GM12878 (cell line): ENCODE data around the gene ELFN2. TPM values are rescaled to one million over a fixed set of nuclear protein-coding genes. Genes with fewer than 3 reads are reported as not detected.

Experiments used
- ATAC-seq: fragments of 200-7000 bp; cut with Tn5 transposase; 3 replicates; pipeline ENCODE4 v1.9.1; 2020; ENCODE audit warnings: mild to moderate bottlenecking, moderate library complexity
- BruUV-seq: library from RNA; stranded (reverse); fragments of 400-500 nt; replicated peaks from 2 replicates; lab custom pipeline; 2021; lab: Mats Ljungman, UMichigan
- CTCF ChIA-PET: fragments of 300-600 bp; sonication (Branson Sonifier 250); formaldehyde crosslinking; extraction: SDS; loops from one replicate; lab custom pipeline; 2021; ENCODE audit warnings: inconsistent platforms; lab: Yijun Ruan, JAX
- POLR2A ChIA-PET: fragments of 350-600 bp; formaldehyde crosslinking; extraction: SDS; loops from one replicate; lab custom pipeline; 2021; ENCODE audit warnings: inconsistent platforms; lab: Charles Lee
- RAD21 ChIA-PET: fragments of 300-600 bp; sonication (Branson Sonifier 250); formaldehyde crosslinking; loops from one replicate; lab custom pipeline; 2023; ENCODE audit warnings: antibody characterized with exemption; ENCODE audit not compliant: unreplicated experiment; lab: Charles Lee
- SMC1A ChIA-PET: fragments of 300-600 bp; sonication (Branson Sonifier 250); formaldehyde crosslinking; loops from one replicate; lab custom pipeline; 2023; ENCODE audit not compliant: unreplicated experiment, uncharacterized antibody; lab: Charles Lee
- DNase-seq: peaks from one replicate; pipeline ENCODE4 v3.0.0-alpha.2; 2011; ENCODE audit warnings: low read depth, low spot score
- FAIRE-seq: peaks from 3 replicates; lab custom pipeline; 2011; peaks lifted over from hg19 to GRCh38; lab: Jason Lieb, UNC
- H2AFZ ChIP-seq: 2 replicates; pipeline ENCODE4 v1.6.0; 2011; ENCODE audit warnings: low read depth, low read length, control low read depth; ENCODE audit not compliant: control insufficient read depth
- H3K27ac ChIP-seq: 2 replicates; pipeline ENCODE4 v1.5.1; 2011; ENCODE audit warnings: control low read depth; ENCODE audit not compliant: control insufficient read depth, insufficient read depth
- H3K27me3 ChIP-seq, 2 experiments: replicated peaks in 1 of 2; 2 replicates each; pipeline versions ENCODE4 v1.6.0 to v1.6.1; 2011; ENCODE audit warnings: low read length in 1 of 2; ENCODE audit not compliant: control insufficient read depth in 2 of 2, insufficient read depth in 2 of 2
- H3K36me3 ChIP-seq, 2 experiments: 2 replicates each; pipeline ENCODE4 v1.5.1; 2011; ENCODE audit warnings: low read length in 1 of 2; ENCODE audit not compliant: control insufficient read depth in 2 of 2, insufficient read depth in 2 of 2
- H3K4me1 ChIP-seq: 2 replicates; pipeline ENCODE4 v1.6.1; 2011; ENCODE audit warnings: mild to moderate bottlenecking, low read length, moderate library complexity, mixed read lengths; ENCODE audit not compliant: control insufficient read depth, insufficient read depth
- H3K4me2 ChIP-seq: 2 replicates; pipeline ENCODE4 v1.6.0; 2011; ENCODE audit warnings: control low read depth; ENCODE audit not compliant: control insufficient read depth, insufficient read depth
- H3K4me3 ChIP-seq: fragments of 200-600 bp; sonication (generic); 2 replicates; pipeline ENCODE4 v1.5.1; 2016
- H3K79me2 ChIP-seq: 2 replicates; pipeline ENCODE4 v1.6.0; 2011; ENCODE audit warnings: low read length; ENCODE audit not compliant: control insufficient read depth, insufficient read depth
- H3K9ac ChIP-seq: 2 replicates; pipeline ENCODE4 v1.8.0; 2011; ENCODE audit warnings: low read length, control low read depth, mixed read lengths; ENCODE audit not compliant: control insufficient read depth, insufficient read depth
- H3K9me3 ChIP-seq: replicated peaks from 3 replicates; pipeline ENCODE4 v1.5.1; 2011; ENCODE audit warnings: mild to moderate bottlenecking, low read length; ENCODE audit not compliant: control insufficient read depth, insufficient read depth
- H4K20me1 ChIP-seq: 2 replicates; pipeline ENCODE4 v1.6.0; 2011; ENCODE audit not compliant: control insufficient read depth, insufficient read depth
- BACH1 ChIP-seq: fragments of 450-650 bp; IDR thresholded peaks from 2 replicates; pipeline ENCODE4 v1.6.1; 2017; ENCODE audit warnings: mild to moderate bottlenecking, borderline replicate concordance
- CBX5 ChIP-seq: sonication (generic); IDR thresholded peaks from 2 replicates; pipeline ENCODE4 v1.6.1; 2016; ENCODE audit warnings: low read depth, moderate library complexity, mild to moderate bottlenecking, inconsistent platforms
- IRF5 ChIP-seq: fragments of 450-650 bp; IDR thresholded peaks from 2 replicates; pipeline ENCODE4 v1.6.1; 2017; ENCODE audit warnings: borderline replicate concordance
- MLLT1 ChIP-seq: fragments of 450-650 bp; IDR thresholded peaks from 2 replicates; pipeline ENCODE4 v1.6.1; 2016; ENCODE audit warnings: mild to moderate bottlenecking
- NFIC ChIP-seq: IDR thresholded peaks from 2 replicates; pipeline ENCODE4 v1.6.1; 2012; ENCODE audit warnings: low read depth, mild to moderate bottlenecking, inconsistent platforms, low read length, moderate library complexity
- WGBS: methylation state at CpG from one replicate; pipeline ENCODE4 v1.1.6; 2016; ENCODE audit warnings: low lambda C conversion rate; ENCODE audit not compliant: insufficient replicate concordance, insufficient coverage; ENCODE audit errors: missing lambda C conversion rate; 5-methylcytosine and 5-hydroxymethylcytosine counted together
- in situ Hi-C: fragments of 300-500 bp; cut with MboI; formaldehyde crosslinking; loops from 9 replicates; pipeline ENCODE4 v1.14.3; 2018; ENCODE audit warnings: mixed read lengths
- intact Hi-C: fragments of 100-400 bp; cut with micrococcal nuclease; formaldehyde crosslinking; loops from one replicate; pipeline ENCODE4 v1.14.2; 2022; ENCODE audit not compliant: unreplicated experiment
- polyA plus RNA-seq, 11 experiments: library from polyadenylated mRNA; depleted of rRNA in 4 of 11; unstranded in 6 of 11; stranded (reverse) in 5 of 11; fragments of >200 nt; fragmentation: Nextera tagmentation in 4 of 11; fragmentation: Illumina TruSeq in 1 of 11; extraction: Ambion mirVana in 4 of 11; extraction: Trizol in 1 of 11; gene quantifications; 1 replicate in 1 of 11; 2 replicates in 10 of 11; pipeline versions ENCODE4 v1.2.1 to v1.2.3, GENCODE V29; 2011 to 2016; ENCODE audit warnings: inconsistent platforms in 2 of 11, missing spikeins in 2 of 11, low read depth in 1 of 11
- total RNA-seq, 4 experiments: library from RNA; depleted of rRNA in 3 of 4; stranded (reverse); fragments of >200 nt in 3 of 4; fragmentation: Illumina TruSeq in 1 of 4; extraction: Trizol in 1 of 4; gene quantifications; 2 replicates each; pipeline versions ENCODE4 v1.2.1 to v1.2.3, GENCODE V29; 2013 to 2021

ELFN2 gene
- total and polyA plus RNA-seq, 10 of the 15 experiments (the other 5 are each of a cell fraction or from before 2014, with no cell fraction given): 0.03 to 0.05 TPM; not detected in 8

DNA sequence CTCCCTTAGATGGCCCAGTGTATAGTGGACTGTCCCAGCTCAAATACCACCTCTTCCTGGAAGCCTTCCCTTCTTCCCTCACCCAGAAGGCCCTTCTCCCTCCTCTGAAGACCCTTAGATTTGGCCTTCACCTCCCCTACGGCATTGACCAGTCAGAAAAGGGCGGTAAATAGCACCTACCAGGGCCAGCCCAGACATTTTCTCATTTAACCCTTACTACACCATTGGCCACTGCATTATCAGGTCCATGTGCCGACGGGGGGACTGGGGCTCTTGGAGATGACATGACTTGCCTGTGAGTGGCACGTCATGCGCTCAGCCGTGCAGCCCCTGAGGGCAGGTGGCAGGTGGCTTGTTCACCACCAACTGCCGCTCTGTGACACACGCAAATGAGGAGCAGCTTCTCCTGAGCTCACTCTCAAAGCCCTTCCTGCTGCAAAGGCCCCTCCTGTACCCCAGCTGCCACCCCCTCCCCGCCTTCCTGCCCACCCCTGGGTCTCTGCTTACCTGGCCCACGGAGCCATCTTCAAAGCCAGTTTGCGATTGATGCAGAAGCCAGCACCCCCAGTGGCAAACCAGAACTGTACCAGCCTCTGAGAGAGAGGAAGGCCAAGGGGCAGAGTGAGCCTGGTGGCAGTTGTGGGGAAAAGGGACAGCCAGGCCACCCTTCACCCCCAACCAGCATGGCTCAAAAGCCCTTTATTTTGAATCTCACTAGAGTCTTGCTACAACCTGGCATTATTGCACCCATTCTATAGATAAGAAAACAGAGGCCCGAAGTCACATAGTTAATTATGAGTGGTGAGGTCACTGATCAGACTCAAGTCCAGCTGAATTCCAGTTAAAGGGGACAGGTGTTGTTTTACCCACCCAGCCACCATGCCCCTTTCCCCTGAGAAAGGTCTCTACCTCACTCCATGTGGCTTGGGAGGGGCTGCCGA, 49.4 kb upstream of the ELFN2 start:
- ChIA-PET POLR2A (interaction anchor here (0.5 to 0.6 kb wide), 2 partner anchors 57 to 126 kb away, joined by 3 to 4 read pairs; no protein-coding TSS in a partner anchor), CTCF (no interaction called here)
- peaks cover 16 to 27% of the 10 kb centered on the region in 2 experiments; a peak in 3 of 4 replicates for H3K36me3 ChIP-seq
- FAIRE-seq: no peak
- no peak for TF ChIP-seq IRF5
- no peak for TF ChIP-seq BACH1
- TF ChIP-seq MLLT1: no peak
- TF ChIP-seq NFIC: no peak
- no peak for TF ChIP-seq CBX5
- TF ChIP-seq, all 136 proteins: peak for 0
- no TSS peak for BruUV-seq
- 73% methylated on average over 14 of the region's 14 CpGs for WGBS
- Histone ChIP-seq H3K27me3 (no peaks in the 10 kb centered on the region), H3K4me1 (no peaks in the 10 kb centered on the region; the same call in 1 of the 2 replicates), H3K4me2 (no peak overlapping the region), H3K4me3 (no peak overlapping the region), H3K27ac (no peak overlapping the region), H3K79me2 (peaks cover 5% of the 10 kb centered on the region), H4K20me1 (no peaks in the 10 kb centered on the region; the same call in 1 of the 2 replicates), H2AFZ (no peak overlapping the region), H3K9me3 (no peaks in the 10 kb centered on the region), H3K9ac (no peak overlapping the region)
- intact Hi-C loops (no loop called here), in situ Hi-C loops (no loop called here)
- DNase-seq: no peak
- ATAC-seq: no peak
- SMC1A ChIA-PET: no interaction called here
- RAD21 ChIA-PET: interaction anchor here (0.5 kb wide), 1 partner anchor 13 kb away, joined by 4 read pairs; no protein-coding TSS in a partner anchor
